ENCODE results near the gene CPM.

The CPM gene

GRCh38 chr12:68939505-68939904, 6.5 kb upstream of the CPM start:
- no peak for TF ChIP-seq POLR2AphosphoS5 (IDR thresholded peaks at IDR 0.05; ENCODE audit: low read depth, low read length)
- no peak for TF ChIP-seq SIN3A (IDR thresholded peaks at IDR 0.05; ENCODE audit: borderline replicate concordance, insufficient read depth, low read length)
- no peak for TF ChIP-seq REST (IDR thresholded peaks at IDR 0.05; ENCODE audit: insufficient read depth in 1 of 2, low read depth in 2 of 2, low read length in 2 of 2)
- TF ChIP-seq FOXP2 (optimal IDR thresholded peaks at IDR 0.05; ENCODE audit: borderline replicate concordance, extremely low read depth, extremely low read length, insufficient read depth), result no peak
- TF ChIP-seq TAF1 (IDR thresholded peaks at IDR 0.05; ENCODE audit: borderline replicate concordance, insufficient read depth, low read length), result no peak

GRCh38 chr12:68934392-68934791, 1.4 kb upstream of the CPM start:
- TF ChIP-seq REST (IDR thresholded peaks at IDR 0.05; ENCODE audit: insufficient read depth in 1 of 2, low read depth in 2 of 2, low read length in 2 of 2), result no peak
- TF ChIP-seq FOXP2 (optimal IDR thresholded peaks at IDR 0.05; ENCODE audit: borderline replicate concordance, extremely low read depth, extremely low read length, insufficient read depth), result no peak
- TF ChIP-seq TAF1 (IDR thresholded peaks at IDR 0.05; ENCODE audit: borderline replicate concordance, insufficient read depth, low read length), result no peak
- no peak for TF ChIP-seq POLR2AphosphoS5 (IDR thresholded peaks at IDR 0.05; ENCODE audit: low read depth, low read length)
- no peak for TF ChIP-seq SIN3A (IDR thresholded peaks at IDR 0.05; ENCODE audit: borderline replicate concordance, insufficient read depth, low read length)

GRCh38 chr12:68932128-68932960, 627 bp downstream of the CPM start:
- TF ChIP-seq SIN3A (IDR thresholded peaks at IDR 0.05; ENCODE audit: borderline replicate concordance, insufficient read depth, low read length), result no peak
- no peak for TF ChIP-seq TAF1 (IDR thresholded peaks at IDR 0.05; ENCODE audit: borderline replicate concordance, insufficient read depth, low read length)
- no peak for TF ChIP-seq FOXP2 (optimal IDR thresholded peaks at IDR 0.05; ENCODE audit: borderline replicate concordance, extremely low read depth, extremely low read length, insufficient read depth)
- TF ChIP-seq POLR2AphosphoS5 (IDR thresholded peaks at IDR 0.05; ENCODE audit: low read depth, low read length), result no peak
- no peak for TF ChIP-seq REST (IDR thresholded peaks at IDR 0.05; ENCODE audit: insufficient read depth in 1 of 2, low read depth in 2 of 2, low read length in 2 of 2)

GRCh38 chr12:68930178-68930577, 2.8 kb downstream of the CPM start:
- TF ChIP-seq POLR2AphosphoS5 (IDR thresholded peaks at IDR 0.05; ENCODE audit: low read depth, low read length) (no peak), SIN3A (IDR thresholded peaks at IDR 0.05; ENCODE audit: borderline replicate concordance, insufficient read depth, low read length) (no peak), TAF1 (IDR thresholded peaks at IDR 0.05; ENCODE audit: borderline replicate concordance, insufficient read depth, low read length) (no peak), REST (IDR thresholded peaks at IDR 0.05; ENCODE audit: insufficient read depth in 1 of 2, low read depth in 2 of 2, low read length in 2 of 2) (no peak), FOXP2 (optimal IDR thresholded peaks at IDR 0.05; ENCODE audit: borderline replicate concordance, extremely low read depth, extremely low read length, insufficient read depth) (no peak)

All from PFSK-1 (cell line).